SK-N-MC (cell line): Measurements from ENCODE around the gene MAP2K7.

Experiments used
- EZH2 ChIP-seq: fragments of 200-600 bp; sonication (generic); IDR thresholded peaks from one replicate; pipeline ENCODE4 v1.6.1; 2017; ENCODE audit warnings: antibody characterized with exemption
- FOXP2 ChIP-seq: optimal IDR thresholded peaks from 2 replicates; pipeline ENCODE3; 2011; ENCODE audit warnings: mild to moderate bottlenecking, moderate library complexity; ENCODE audit not compliant: insufficient read depth; ENCODE audit errors: extremely low read length, control extremely low read depth
- POLR2AphosphoS5 ChIP-seq: IDR thresholded peaks from 2 replicates; pipeline ENCODE4 v1.6.1; 2012; ENCODE audit warnings: mild to moderate bottlenecking, low read depth, low read length, borderline replicate concordance

GRCh38 chr19:7867092-7867844 is 36.4 kb upstream of the MAP2K7 start:
- TF ChIP-seq EZH2 (no peak), POLR2AphosphoS5 (no peak), FOXP2 (no peak)
